Mesothelial cell of epicardium (in vitro differentiated cells): ENCODE data around the gene PRSS12. TPM values are rescaled to one million over a fixed set of nuclear protein-coding genes. Genes with fewer than 3 reads are reported as not detected.

Experiments
- DNase-seq, 2 experiments: peaks; one replicate each; pipeline ENCODE4 v3.0.0; 2021; ENCODE audit warnings: low spot score in 2 of 2; ENCODE audit not compliant: unreplicated experiment in 2 of 2
- H3K27ac Mint-ChIP-seq: 2 replicates; pipeline ENCODE4 v1.8.0; 2021; ENCODE audit warnings: mixed read lengths
- H3K27me3 Mint-ChIP-seq: 2 replicates; pipeline ENCODE4 v1.8.0; 2021; ENCODE audit warnings: low read depth, mixed read lengths
- H3K36me3 Mint-ChIP-seq: 2 replicates; pipeline ENCODE4 v1.8.0; 2021; ENCODE audit warnings: mixed read lengths
- H3K4me1 Mint-ChIP-seq: 2 replicates; pipeline ENCODE4 v1.8.0; 2021; ENCODE audit warnings: mixed read lengths
- H3K4me3 Mint-ChIP-seq: 2 replicates; pipeline ENCODE4 v1.8.0; 2021; ENCODE audit warnings: mild to moderate bottlenecking, moderate library complexity, mixed read lengths
- H3K9me3 Mint-ChIP-seq: 2 replicates; pipeline ENCODE4 v1.8.0; 2021; ENCODE audit warnings: mixed read lengths
- CTCF ChIP-seq: fragments of 200-600 bp; sonication (generic); IDR thresholded peaks from one replicate; pipeline ENCODE4 v1.5.0; 2021; ENCODE audit warnings: antibody characterized with exemption; ENCODE audit not compliant: unreplicated experiment
- total RNA-seq: library from RNA; stranded (reverse); gene quantifications from 3 replicates; pipeline ENCODE4 v1.2.1, GENCODE V29; 2021

The PRSS12 gene
- total RNA-seq, 1 donor from 2014 or later = 46.7 TPM

DNA sequence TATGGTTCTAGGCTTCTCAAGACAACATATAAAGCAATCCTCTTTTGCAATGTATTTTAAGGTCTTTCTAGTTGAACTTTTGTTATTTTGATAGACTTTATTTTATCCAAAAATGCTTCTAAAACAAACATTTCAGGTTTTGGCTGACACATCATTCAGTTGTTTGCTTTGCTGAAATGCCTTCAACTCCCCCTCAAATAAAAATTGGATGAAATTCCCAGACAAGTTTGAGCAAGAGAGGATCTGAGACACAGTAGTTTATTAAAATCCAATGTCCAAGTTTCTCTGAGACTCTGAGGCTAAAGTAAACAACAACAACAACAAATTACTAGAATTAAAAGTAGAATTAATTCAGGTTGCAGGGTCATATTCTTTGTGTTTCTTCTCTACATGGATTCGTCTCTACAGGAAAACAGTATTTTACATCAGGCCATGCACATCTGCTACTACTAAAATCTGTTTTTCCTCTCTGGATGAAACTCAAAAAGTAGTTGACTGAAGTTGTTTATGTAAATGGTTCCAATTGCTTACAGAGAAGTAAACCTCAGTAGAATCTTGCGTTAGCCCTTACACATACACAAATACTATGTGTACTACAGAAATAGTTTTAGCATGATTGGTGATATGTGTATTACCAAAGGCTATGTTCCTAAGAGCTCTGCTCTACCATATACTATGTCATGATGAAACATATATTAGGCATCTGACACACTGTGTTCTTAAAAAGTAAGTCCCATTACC, 64.9 kb downstream of the PRSS12 start:
- Mint-ChIP-seq H3K27me3 (no peaks in the 10 kb centered on the region), H3K36me3 (no peaks in the 10 kb centered on the region), H3K27ac (no peak overlapping the region), H3K9me3 (no peaks in the 10 kb centered on the region), H3K4me3 (no peak overlapping the region), H3K4me1 (peaks cover 31% of the 10 kb centered on the region)
- no peak for TF ChIP-seq CTCF
- DNase-seq = no peak

GRCh38 chr4:118286685-118287084, 66.1 kb downstream of the PRSS12 start:
- no peaks in the 10 kb centered on the region for H3K9me3 Mint-ChIP-seq
- no peak for TF ChIP-seq CTCF
- H3K4me3 Mint-ChIP-seq = no peak overlapping the region
- DNase-seq = no peak
- H3K4me1 Mint-ChIP-seq = peaks cover 36% of the 10 kb centered on the region
- H3K27me3 Mint-ChIP-seq = no peaks in the 10 kb centered on the region
- H3K27ac Mint-ChIP-seq = no peak overlapping the region
- no peaks in the 10 kb centered on the region for H3K36me3 Mint-ChIP-seq

DNA sequence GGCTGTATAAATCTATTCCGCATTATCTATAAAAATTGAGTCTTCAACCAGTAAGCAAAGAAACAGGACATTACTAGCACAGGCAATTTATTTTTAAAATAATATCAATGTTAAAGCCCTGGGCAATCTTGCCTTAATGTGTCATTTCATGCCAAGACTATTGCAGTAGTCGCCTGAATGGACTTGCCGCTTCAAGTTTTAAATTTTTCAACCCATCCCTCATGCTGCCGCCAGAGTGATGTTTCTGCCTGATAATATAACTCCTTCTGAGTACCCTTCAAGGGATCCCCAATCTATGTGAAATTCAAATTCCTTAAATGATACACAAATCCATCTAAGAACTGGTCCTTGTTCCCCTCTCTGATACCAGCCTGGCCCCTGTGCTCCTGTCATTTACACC, 66.9 kb downstream of the PRSS12 start:
- no peak for TF ChIP-seq CTCF
- no peaks in the 10 kb centered on the region for H3K9me3 Mint-ChIP-seq
- no peak overlapping the region for H3K27ac Mint-ChIP-seq
- no peaks in the 10 kb centered on the region for H3K36me3 Mint-ChIP-seq
- H3K4me3 Mint-ChIP-seq = no peak overlapping the region
- peaks cover 36% of the 10 kb centered on the region for H3K4me1 Mint-ChIP-seq
- no peaks in the 10 kb centered on the region for H3K27me3 Mint-ChIP-seq
- no peak for DNase-seq

- Mint-ChIP-seq H3K4me3 (no peak overlapping the region), H3K27me3 (no peaks in the 10 kb centered on the region), H3K9me3 (no peaks in the 10 kb centered on the region), H3K36me3 (no peaks in the 10 kb centered on the region), H3K27ac (no peak overlapping the region), H3K4me1 (peaks cover 36% of the 10 kb centered on the region)
- DNase-seq = no peak
- TF ChIP-seq CTCF = no peak
Measured at GRCh38 chr4:118284169-118284568, 68.6 kb downstream of the PRSS12 start.

- no peaks in the 10 kb centered on the region for H3K9me3 Mint-ChIP-seq
- TF ChIP-seq CTCF = no peak
- peaks cover 38% of the 10 kb centered on the region for H3K4me1 Mint-ChIP-seq
- no peak overlapping the region for H3K27ac Mint-ChIP-seq
- DNase-seq = no peak
- H3K36me3 Mint-ChIP-seq = no peaks in the 10 kb centered on the region
- no peak overlapping the region for H3K4me3 Mint-ChIP-seq
- no peaks in the 10 kb centered on the region for H3K27me3 Mint-ChIP-seq
Measured at GRCh38 chr4:118282692-118283091, 70.1 kb downstream of the PRSS12 start.
